Activated naive CD8-positive, alpha-beta T cell (primary cell): Measurements from ENCODE around the gene XG.
"Not testable (repeated sequence)": the region's sequence is repeated elsewhere in the genome, so short reads cannot be mapped to it uniquely, and the experiment has no call there.

Experiments used
- H3K27ac Mint-ChIP-seq: one replicate; pipeline ENCODE4 v1.8.0; 2021; ENCODE audit warnings: mixed read lengths
- H3K27me3 Mint-ChIP-seq: one replicate; pipeline ENCODE4 v1.8.0; 2021; ENCODE audit warnings: mixed read lengths
- H3K36me3 Mint-ChIP-seq: one replicate; pipeline ENCODE4 v1.8.0; 2021; ENCODE audit warnings: mixed read lengths
- H3K4me1 Mint-ChIP-seq: one replicate; pipeline ENCODE4 v1.8.0; 2021; ENCODE audit warnings: low read depth, mixed read lengths
- H3K4me3 Mint-ChIP-seq: one replicate; pipeline ENCODE4 v1.8.0; 2021; ENCODE audit warnings: mild to moderate bottlenecking, mixed read lengths
- H3K9me3 Mint-ChIP-seq: one replicate; pipeline ENCODE4 v1.8.0; 2021; ENCODE audit warnings: low read depth, mixed read lengths

XG gene

DNA sequence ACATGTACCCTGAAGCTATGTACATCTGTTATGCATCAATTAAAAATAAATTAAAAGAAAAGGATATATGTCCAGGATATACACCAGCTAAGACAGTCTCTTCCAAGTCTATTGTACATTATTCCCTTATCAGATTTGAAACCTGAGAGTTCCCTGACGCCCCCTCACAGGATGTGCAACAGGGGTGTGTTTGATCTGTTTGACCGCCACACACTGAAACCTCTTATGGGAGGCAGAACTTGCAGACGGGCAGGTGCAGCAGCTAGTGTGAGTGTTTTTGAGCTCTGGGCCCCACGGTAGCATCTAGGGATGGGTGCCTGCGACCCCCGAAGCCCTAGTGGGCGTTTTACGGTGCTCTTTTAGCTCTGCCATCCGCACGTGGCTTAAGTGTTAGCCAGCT is 4.7 kb downstream of the XG start:
- Mint-ChIP-seq H3K4me1 (peaks cover 8% of the 10 kb centered on the region), H3K27ac (no peak overlapping the region), H3K4me3 (no peak overlapping the region), H3K9me3 (no peaks in the 10 kb centered on the region), H3K27me3 (peaks cover 4% of the 10 kb centered on the region), H3K36me3 (no peaks in the 10 kb centered on the region)

- Mint-ChIP-seq H3K36me3 (peaks cover 2% of the 10 kb centered on the region), H3K4me3 (no peak overlapping the region), H3K4me1 (peaks cover 17% of the 10 kb centered on the region), H3K9me3 (no peaks in the 10 kb centered on the region), H3K27me3 (peaks cover 2% of the 10 kb centered on the region), H3K27ac (no peak overlapping the region)
Measured at GRCh38 chrX:2761246-2761645, 9.4 kb downstream of the XG start.

- not testable (repeated sequence) for H3K36me3 Mint-ChIP-seq, H3K27ac Mint-ChIP-seq, H3K4me3 Mint-ChIP-seq, H3K27me3 Mint-ChIP-seq, H3K9me3 Mint-ChIP-seq, H3K4me1 Mint-ChIP-seq
Measured at GRCh38 chrX:2762671-2763070, 10.8 kb downstream of the XG start.

DNA sequence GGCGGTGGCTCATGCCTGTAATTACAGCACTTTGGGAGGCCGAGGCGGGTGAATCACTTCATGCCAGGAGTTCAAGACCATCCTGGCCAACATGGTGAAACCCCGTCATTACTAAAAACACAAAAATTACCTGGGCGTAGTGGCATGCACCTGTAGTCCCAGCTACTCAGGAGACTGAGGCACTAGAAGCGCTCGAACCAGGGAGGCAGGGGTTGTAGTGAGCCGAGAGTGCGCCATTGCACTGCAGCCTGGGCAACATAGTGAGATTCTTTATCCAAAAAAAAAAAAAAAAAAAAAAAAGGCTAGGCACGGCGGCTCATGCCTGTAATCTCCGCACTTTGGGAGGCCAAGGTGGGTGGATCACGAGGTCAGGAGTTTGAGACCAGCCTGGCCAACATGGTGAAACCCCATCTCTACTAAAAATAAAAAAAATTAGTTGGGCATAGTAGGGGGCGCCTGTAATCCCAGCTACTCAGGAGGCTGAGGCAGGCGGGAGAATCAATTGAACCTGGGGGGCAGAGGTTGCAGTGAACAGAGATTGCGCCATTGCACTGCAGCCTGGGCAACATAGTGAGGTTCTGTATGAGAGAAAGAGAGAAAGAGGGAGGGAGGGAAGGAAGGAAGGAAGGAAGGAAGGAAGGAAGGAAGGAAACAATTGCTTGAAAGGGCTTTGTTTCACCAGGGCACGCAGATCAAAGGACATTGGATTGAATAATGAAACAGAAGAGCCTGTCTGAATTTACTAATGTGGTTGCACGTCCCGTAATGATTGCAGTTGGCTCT is 13.1 kb downstream of the XG start:
- not testable (repeated sequence) for H3K4me3 Mint-ChIP-seq, H3K9me3 Mint-ChIP-seq, H3K27me3 Mint-ChIP-seq, H3K36me3 Mint-ChIP-seq, H3K4me1 Mint-ChIP-seq, H3K27ac Mint-ChIP-seq

GRCh38 chrX:2765549-2765830 is 13.7 kb downstream of the XG start:
- peaks cover 8% of the 10 kb centered on the region for H3K4me1 Mint-ChIP-seq
- no peak overlapping the region for H3K4me3 Mint-ChIP-seq
- H3K9me3 Mint-ChIP-seq = no peaks in the 10 kb centered on the region
- H3K27ac Mint-ChIP-seq = no peak overlapping the region
- peaks cover 2% of the 10 kb centered on the region for H3K36me3 Mint-ChIP-seq
- H3K27me3 Mint-ChIP-seq = peaks cover 1% of the 10 kb centered on the region

- Mint-ChIP-seq H3K27me3 (peaks cover 9% of the 10 kb centered on the region), H3K4me1 (peaks cover 8% of the 10 kb centered on the region), H3K36me3 (peaks cover 5% of the 10 kb centered on the region), H3K9me3 (no peaks in the 10 kb centered on the region), H3K4me3 (no peak overlapping the region), H3K27ac (no peak overlapping the region)
Measured at GRCh38 chrX:2766906-2767305, 15.1 kb downstream of the XG start.

DNA sequence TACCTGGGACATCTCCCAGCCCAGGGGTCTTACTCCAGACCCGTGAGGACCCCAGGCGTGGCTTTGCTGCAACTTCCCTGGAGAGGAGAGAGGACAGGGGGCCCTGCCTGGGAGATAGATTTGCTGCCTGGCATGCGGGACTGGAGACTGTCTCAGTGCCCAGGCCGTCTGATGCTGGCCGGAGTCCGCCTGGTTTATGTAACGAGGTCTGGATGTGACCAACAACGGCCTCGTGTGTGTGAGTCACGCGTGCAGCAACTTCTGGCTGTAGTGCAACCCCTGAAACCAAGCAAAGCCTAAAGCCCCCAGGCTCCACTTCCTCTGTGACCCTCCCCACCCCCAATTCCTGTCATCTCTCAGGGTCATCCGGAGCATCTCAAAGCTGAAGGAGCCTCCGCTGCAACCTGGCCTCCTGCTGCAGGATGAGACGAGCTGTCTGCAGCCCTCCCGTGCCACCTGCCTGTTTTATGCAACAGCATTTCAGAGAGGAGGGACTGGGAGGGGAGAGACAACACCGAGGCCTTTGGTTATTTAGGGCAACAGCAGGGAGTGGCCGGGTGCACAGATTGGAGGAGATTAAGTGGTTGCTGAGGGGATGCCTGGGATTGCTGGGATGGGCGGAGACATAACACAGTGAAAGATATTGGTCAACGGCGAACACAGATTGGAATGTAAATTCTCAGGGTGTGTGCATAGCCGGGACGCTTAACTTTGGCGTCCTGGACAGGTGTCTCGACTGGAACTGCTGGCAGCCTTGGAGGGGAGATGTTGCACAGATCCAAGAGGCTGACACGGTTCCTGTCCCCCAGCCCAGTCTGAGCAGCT is 16.0 kb downstream of the XG start:
- Mint-ChIP-seq H3K4me1 (peaks cover 8% of the 10 kb centered on the region), H3K9me3 (no peaks in the 10 kb centered on the region), H3K36me3 (peaks cover 3% of the 10 kb centered on the region), H3K4me3 (no peak overlapping the region), H3K27me3 (peaks cover 11% of the 10 kb centered on the region), H3K27ac (no peak overlapping the region)

DNA sequence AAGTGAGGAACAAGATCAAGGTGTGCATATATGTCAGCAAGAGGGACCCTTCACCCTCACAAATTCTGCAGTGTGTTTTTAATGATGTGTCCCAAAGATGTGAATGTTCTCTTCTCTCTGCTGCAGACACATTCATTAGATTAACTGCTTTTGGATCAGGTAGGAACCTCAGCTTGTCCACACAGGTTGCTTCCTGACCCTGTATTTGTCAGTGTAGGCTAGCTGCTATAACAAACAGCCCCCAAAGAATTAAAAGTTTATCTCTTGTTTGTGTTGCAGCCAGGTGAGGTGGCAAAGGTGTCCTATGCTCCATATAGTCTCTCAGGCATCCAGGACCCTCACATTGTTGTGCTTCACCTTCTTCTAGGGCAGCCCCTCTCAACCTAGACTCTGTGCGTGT is 17.8 kb downstream of the XG start:
- Mint-ChIP-seq H3K4me1 (peaks cover 8% of the 10 kb centered on the region), H3K27me3 (peaks cover 15% of the 10 kb centered on the region), H3K27ac (no peak overlapping the region), H3K36me3 (peaks cover 3% of the 10 kb centered on the region), H3K4me3 (no peak overlapping the region), H3K9me3 (peaks cover 7% of the 10 kb centered on the region)

GRCh38 chrX:2773166-2774055 is 21.6 kb downstream of the XG start:
- H3K36me3 Mint-ChIP-seq, H3K9me3 Mint-ChIP-seq, H3K4me1 Mint-ChIP-seq, H3K27ac Mint-ChIP-seq, H3K4me3 Mint-ChIP-seq: not testable (repeated sequence)
- H3K27me3 Mint-ChIP-seq = peaks cover 15% of the 10 kb centered on the region

GRCh38 chrX:2774057-2774456 is 22.2 kb downstream of the XG start:
- no peak overlapping the region for H3K4me3 Mint-ChIP-seq
- peaks cover 15% of the 10 kb centered on the region for H3K27me3 Mint-ChIP-seq
- no peak overlapping the region for H3K27ac Mint-ChIP-seq
- peaks cover 7% of the 10 kb centered on the region for H3K9me3 Mint-ChIP-seq
- H3K36me3 Mint-ChIP-seq = peaks cover 3% of the 10 kb centered on the region
- no peaks in the 10 kb centered on the region for H3K4me1 Mint-ChIP-seq

- Mint-ChIP-seq H3K27ac (no peak overlapping the region), H3K4me1 (no peaks in the 10 kb centered on the region), H3K36me3 (peaks cover 3% of the 10 kb centered on the region), H3K9me3 (peaks cover 7% of the 10 kb centered on the region), H3K4me3 (no peak overlapping the region), H3K27me3 (peaks cover 13% of the 10 kb centered on the region)
Measured at GRCh38 chrX:2774776-2775175, 22.9 kb downstream of the XG start.

DNA sequence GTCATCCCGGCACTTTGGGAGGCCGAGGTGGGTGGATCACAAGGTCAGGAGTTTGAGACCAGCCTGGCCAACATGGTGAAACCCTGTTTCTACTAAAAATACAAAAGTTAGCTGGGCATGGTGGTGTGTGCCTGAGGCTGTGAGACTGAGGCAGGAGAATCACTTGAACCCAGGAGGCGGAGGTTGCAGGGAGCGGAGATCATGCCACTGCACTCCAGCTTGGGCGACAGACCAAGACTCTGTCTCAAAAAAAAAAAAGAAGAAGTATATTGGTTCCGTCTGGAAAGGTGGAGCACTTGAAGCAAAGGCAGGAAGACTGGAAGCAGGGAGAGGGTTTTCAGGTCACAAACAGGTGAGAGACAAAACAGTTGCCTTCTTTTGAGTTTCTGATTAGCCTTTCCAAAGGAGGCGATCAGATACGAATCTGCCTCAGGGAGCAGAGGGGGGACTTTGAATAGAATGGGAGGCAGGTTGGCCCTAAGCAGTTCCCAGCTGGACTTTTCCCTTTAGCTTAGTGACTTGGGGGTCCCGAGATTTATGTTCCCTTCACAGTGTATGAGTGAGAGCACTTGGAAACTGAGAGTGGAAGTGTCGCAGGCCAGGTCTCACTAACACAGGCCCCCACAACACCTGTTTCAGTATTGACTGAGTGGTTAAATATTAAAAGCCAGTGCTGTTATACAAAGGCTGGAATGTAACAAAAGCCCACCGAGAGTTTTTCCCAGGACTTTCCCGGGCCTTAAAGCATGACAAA is 28.8 kb downstream of the XG start:
- not testable (repeated sequence) for H3K27ac Mint-ChIP-seq, H3K4me3 Mint-ChIP-seq, H3K36me3 Mint-ChIP-seq, H3K27me3 Mint-ChIP-seq, H3K4me1 Mint-ChIP-seq, H3K9me3 Mint-ChIP-seq

DNA sequence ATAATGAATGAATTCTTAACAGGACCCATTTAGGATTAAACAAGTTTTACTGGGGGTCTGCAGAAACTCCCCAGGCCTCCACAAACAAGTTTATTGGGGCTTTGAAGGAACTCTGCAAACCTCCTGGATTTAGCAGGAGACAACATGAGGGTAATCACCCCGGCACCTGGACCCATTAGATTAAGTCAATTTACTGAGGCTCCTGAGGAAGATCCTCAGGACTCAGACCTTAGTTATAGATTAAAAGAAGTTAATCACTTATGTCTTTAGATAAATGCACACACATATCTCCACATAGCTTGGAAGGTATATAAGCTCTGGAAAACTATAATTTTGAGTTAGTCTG is 29.4 kb downstream of the XG start:
- Mint-ChIP-seq H3K9me3 (no peaks in the 10 kb centered on the region), H3K4me3 (no peak overlapping the region), H3K4me1 (peaks cover 10% of the 10 kb centered on the region), H3K27me3 (no peaks in the 10 kb centered on the region), H3K27ac (no peak overlapping the region), H3K36me3 (peaks cover 2% of the 10 kb centered on the region)

GRCh38 chrX:2781698-2782097 is 29.9 kb downstream of the XG start:
- peaks cover 10% of the 10 kb centered on the region for H3K4me1 Mint-ChIP-seq
- H3K27me3 Mint-ChIP-seq = no peaks in the 10 kb centered on the region
- peaks cover 2% of the 10 kb centered on the region for H3K36me3 Mint-ChIP-seq
- H3K27ac Mint-ChIP-seq = no peak overlapping the region
- H3K4me3 Mint-ChIP-seq = no peak overlapping the region
- no peaks in the 10 kb centered on the region for H3K9me3 Mint-ChIP-seq

GRCh38 chrX:2782171-2782570 is 30.3 kb downstream of the XG start:
- H3K36me3 Mint-ChIP-seq = peaks cover 2% of the 10 kb centered on the region
- H3K27ac Mint-ChIP-seq = no peak overlapping the region
- no peaks in the 10 kb centered on the region for H3K27me3 Mint-ChIP-seq
- H3K9me3 Mint-ChIP-seq = no peaks in the 10 kb centered on the region
- peaks cover 10% of the 10 kb centered on the region for H3K4me1 Mint-ChIP-seq
- no peak overlapping the region for H3K4me3 Mint-ChIP-seq
